Activated CD8-positive, alpha-beta memory T cell treated with anti-CD3 and anti-CD28 coated beads for 36 hours (primary cell): ENCODE data around the gene LHFPL3. TPM values are rescaled to one million over a fixed set of nuclear protein-coding genes. Genes with fewer than 3 reads are reported as not detected.
"Not testable (repeated sequence)": the region's sequence is repeated elsewhere in the genome, so short reads cannot be mapped to it uniquely, and the experiment has no call there.

Source experiments
- CTCF ChIA-PET: fragments of 350-600 bp; sonication (Branson Sonifier 250); formaldehyde crosslinking; loops from one replicate; lab custom pipeline; 2021; ENCODE audit warnings: antibody characterized with exemption; lab: Charles Lee
- POLR2A ChIA-PET: fragments of 350-600 bp; sonication (Branson Sonifier 250); formaldehyde crosslinking; loops from one replicate; lab custom pipeline; 2021; ENCODE audit warnings: antibody characterized with exemption; lab: Charles Lee
- total RNA-seq, 2 experiments: library from RNA; stranded (reverse); gene quantifications; one replicate each; pipeline ENCODE4 v1.2.3, GENCODE V29; 2021

The LHFPL3 gene
- total RNA-seq, 2 experiments from 2014 or later: not detected

- ChIA-PET POLR2A (no interaction called here), CTCF (no interaction called here)
These were observed 223.7 kb downstream of the LHFPL3 start for GRCh38 chr7:104552102-104552501.

GRCh38 chr7:104553074-104553473 is 224.7 kb downstream of the LHFPL3 start:
- POLR2A ChIA-PET: no interaction called here

GRCh38 chr7:104563350-104563901 is 235.0 kb downstream of the LHFPL3 start:
- POLR2A ChIA-PET, CTCF ChIA-PET: not testable (repeated sequence)

More at GRCh38 chr7:104553074-104553473, 224.7 kb downstream of the LHFPL3 start:
- CTCF ChIA-PET: no interaction called here

GRCh38 chr7:104569751-104570150 is 241.3 kb downstream of the LHFPL3 start:
- ChIA-PET CTCF (no interaction called here), POLR2A (no interaction called here)

- CTCF ChIA-PET: no interaction called here
- POLR2A ChIA-PET: no interaction called here
These were observed 244.2 kb downstream of the LHFPL3 start for GRCh38 chr7:104572554-104572953.

- POLR2A ChIA-PET: no interaction called here
These were observed 256.2 kb downstream of the LHFPL3 start for GRCh38 chr7:104584620-104585019.

GRCh38 chr7:104595591-104595990 is 267.2 kb downstream of the LHFPL3 start:
- POLR2A ChIA-PET, CTCF ChIA-PET: not testable (repeated sequence)

More at GRCh38 chr7:104584620-104585019, 256.2 kb downstream of the LHFPL3 start:
- CTCF ChIA-PET: no interaction called here

GRCh38 chr7:104603957-104604356 is 275.6 kb downstream of the LHFPL3 start:
- CTCF ChIA-PET: no interaction called here
- POLR2A ChIA-PET: no interaction called here

- POLR2A ChIA-PET: no interaction called here
- CTCF ChIA-PET: no interaction called here
These were observed 276.3 kb downstream of the LHFPL3 start for GRCh38 chr7:104604706-104605105.

GRCh38 chr7:104621321-104621720 is 292.9 kb downstream of the LHFPL3 start:
- ChIA-PET POLR2A (no interaction called here), CTCF (no interaction called here)

GRCh38 chr7:104625956-104626355 is 297.6 kb downstream of the LHFPL3 start:
- ChIA-PET CTCF (no interaction called here), POLR2A (no interaction called here)

GRCh38 chr7:104627516-104627915 is 299.1 kb downstream of the LHFPL3 start:
- ChIA-PET POLR2A (no interaction called here), CTCF (no interaction called here)

- ChIA-PET POLR2A (no interaction called here), CTCF (no interaction called here)
These were observed 299.6 kb downstream of the LHFPL3 start for GRCh38 chr7:104628017-104628416.

- ChIA-PET CTCF (no interaction called here), POLR2A (no interaction called here)
These were observed 301.0 kb downstream of the LHFPL3 start for GRCh38 chr7:104629408-104629807.

- ChIA-PET CTCF (no interaction called here), POLR2A (no interaction called here)
These were observed 312.1 kb downstream of the LHFPL3 start for GRCh38 chr7:104640506-104640905.

- ChIA-PET CTCF (no interaction called here), POLR2A (no interaction called here)
These were observed 314.2 kb downstream of the LHFPL3 start for GRCh38 chr7:104642560-104642959.

- POLR2A ChIA-PET: no interaction called here
- CTCF ChIA-PET: no interaction called here
These were observed 315.3 kb downstream of the LHFPL3 start for GRCh38 chr7:104643587-104644217.

- ChIA-PET POLR2A (no interaction called here), CTCF (no interaction called here)
These were observed 322.7 kb downstream of the LHFPL3 start for GRCh38 chr7:104650991-104651640.

GRCh38 chr7:104652434-104652833 is 324.0 kb downstream of the LHFPL3 start:
- CTCF ChIA-PET: no interaction called here
- POLR2A ChIA-PET: no interaction called here

- ChIA-PET POLR2A (no interaction called here), CTCF (no interaction called here)
These were observed 324.5 kb downstream of the LHFPL3 start for GRCh38 chr7:104652865-104653264.

- ChIA-PET CTCF (no interaction called here), POLR2A (no interaction called here)
These were observed 325.5 kb downstream of the LHFPL3 start for GRCh38 chr7:104653825-104654401.
